Neutrophil (primary cell): ENCODE results near the gene STXBP5.
"Not testable (repeated sequence)": the region's sequence is repeated elsewhere in the genome, so short reads cannot be mapped to it uniquely, and the experiment has no call there.

ENCODE experiments used
- H3K27ac ChIP-seq: fragments of 200-600 bp; sonication (generic); 2 replicates; pipeline ENCODE4 v1.5.1; 2016; ENCODE audit warnings: mild to moderate bottlenecking, moderate library complexity
- H3K27me3 ChIP-seq: fragments of 200-600 bp; sonication (generic); 2 replicates; pipeline ENCODE4 v1.6.0; 2016; ENCODE audit warnings: mild to moderate bottlenecking
- H3K36me3 ChIP-seq: fragments of 200-600 bp; sonication (generic); 2 replicates; pipeline ENCODE4 v1.5.1; 2017
- H3K4me1 ChIP-seq, 2 experiments: fragments of 200-600 bp in 1 of 2; sonication (generic) in 1 of 2; 1 replicate in 1 of 2; 2 replicates in 1 of 2; pipeline versions ENCODE4 v1.5.1 to v1.6.1; 2013 to 2016; ENCODE audit warnings: low read depth in 1 of 2, low read length in 1 of 2, mild to moderate bottlenecking in 1 of 2, moderate library complexity in 1 of 2; ENCODE audit not compliant: control insufficient read depth in 1 of 2, insufficient read depth in 1 of 2
- H3K4me3 ChIP-seq, 2 experiments: fragments of 200-600 bp in 1 of 2; sonication (generic) in 1 of 2; 1 replicate in 1 of 2; 2 replicates in 1 of 2; pipeline ENCODE4 v1.5.1; 2013 to 2016; ENCODE audit warnings: low read depth in 1 of 2, low read length in 1 of 2, mild to moderate bottlenecking in 1 of 2, moderate library complexity in 1 of 2
- H3K9me3 ChIP-seq: fragments of 200-600 bp; sonication (generic); 2 replicates; pipeline ENCODE4 v1.5.1; 2016
- CTCF ChIP-seq: fragments of 200-600 bp; sonication (generic); IDR thresholded peaks from 2 replicates; pipeline ENCODE4 v1.5.1; 2016; ENCODE audit warnings: antibody characterized with exemption

Gene STXBP5

GRCh38 chr6:147366290-147366689 is 162.1 kb downstream of the STXBP5 start:
- no peak overlapping the region for H3K4me3 ChIP-seq
- peaks cover 68% of the 10 kb centered on the region for H3K36me3 ChIP-seq

GRCh38 chr6:147371325-147371724 is 167.1 kb downstream of the STXBP5 start:
- H3K4me3 ChIP-seq, result no peak overlapping the region
- H3K4me1 ChIP-seq, result no peaks in the 10 kb centered on the region
- H3K9me3 ChIP-seq, result no peaks in the 10 kb centered on the region
- H3K36me3 ChIP-seq, result peaks cover 48% of the 10 kb centered on the region
- no peak overlapping the region for H3K27ac ChIP-seq
- no peak for TF ChIP-seq CTCF
- no peaks in the 10 kb centered on the region for H3K27me3 ChIP-seq

More at GRCh38 chr6:147366290-147366689, 162.1 kb downstream of the STXBP5 start:
- no peak for TF ChIP-seq CTCF
- Histone ChIP-seq H3K9me3 (no peaks in the 10 kb centered on the region), H3K27ac (no peak overlapping the region), H3K4me1 (no peaks in the 10 kb centered on the region), H3K27me3 (no peaks in the 10 kb centered on the region)

GRCh38 chr6:147372806-147373205 is 168.6 kb downstream of the STXBP5 start:
- H3K9me3 ChIP-seq, result no peaks in the 10 kb centered on the region
- H3K36me3 ChIP-seq, result peaks cover 50% of the 10 kb centered on the region
- no peak for TF ChIP-seq CTCF
- no peaks in the 10 kb centered on the region for H3K27me3 ChIP-seq
- no peak overlapping the region for H3K27ac ChIP-seq
- H3K4me1 ChIP-seq, result no peaks in the 10 kb centered on the region
- H3K4me3 ChIP-seq, result no peak overlapping the region

GRCh38 chr6:147378819-147379218 is 174.6 kb downstream of the STXBP5 start:
- Histone ChIP-seq H3K27me3 (no peaks in the 10 kb centered on the region), H3K36me3 (peaks cover 80% of the 10 kb centered on the region)
- TF ChIP-seq CTCF, result no peak

GRCh38 chr6:147380841-147381240 is 176.6 kb downstream of the STXBP5 start:
- H3K4me1 ChIP-seq, H3K27me3 ChIP-seq, H3K27ac ChIP-seq, H3K9me3 ChIP-seq, H3K4me3 ChIP-seq: not testable (repeated sequence)
- H3K36me3 ChIP-seq, result peaks cover 87% of the 10 kb centered on the region

More at GRCh38 chr6:147378819-147379218, 174.6 kb downstream of the STXBP5 start:
- H3K27ac ChIP-seq, result no peak overlapping the region
- no peaks in the 10 kb centered on the region for H3K4me1 ChIP-seq
- no peaks in the 10 kb centered on the region for H3K9me3 ChIP-seq
- H3K4me3 ChIP-seq, result no peak overlapping the region

GRCh38 chr6:147381712-147382111 is 177.5 kb downstream of the STXBP5 start:
- no peak overlapping the region for H3K4me3 ChIP-seq
- no peak overlapping the region for H3K27ac ChIP-seq
- TF ChIP-seq CTCF, result no peak
- H3K36me3 ChIP-seq, result peaks cover 88% of the 10 kb centered on the region
- no peaks in the 10 kb centered on the region for H3K9me3 ChIP-seq
- no peaks in the 10 kb centered on the region for H3K4me1 ChIP-seq
- H3K27me3 ChIP-seq, result no peaks in the 10 kb centered on the region
